Upper lobe of left lung (tissue), 4 donors: ENCODE data around the gene SLC25A11.

Experiments
- CTCF ChIP-seq, 6 experiments: fragments of 450-650 bp in 4 of 6; fragments of 200-600 bp in 2 of 6; sonication (generic) in 2 of 6; IDR thresholded peaks; one replicate each; pipeline ENCODE4 v1.5.1; 2016 to 2019; ENCODE audit warnings: antibody characterized with exemption in 6 of 6
- POLR2A ChIP-seq, 4 donors: fragments of 450-650 bp; IDR thresholded peaks; one replicate each; pipeline ENCODE4 v1.5.1; 2016 to 2017; ENCODE audit warnings: antibody characterized with exemption in 4 of 4, mild to moderate bottlenecking in 2 of 4
- POLR2AphosphoS5 ChIP-seq, 2 donors: sonication (generic); formaldehyde crosslinking; IDR thresholded peaks; one replicate each; pipeline ENCODE4 v1.5.1; 2017; ENCODE audit warnings: antibody characterized with exemption in 2 of 2

GRCh38 chr17:4941319-4941610 is 1.4 kb upstream of the SLC25A11 start:
- TF ChIP-seq CTCF (IDR thresholded peaks at IDR 0.05) (no peak), POLR2A (IDR thresholded peaks at IDR 0.05) (no peak), POLR2AphosphoS5 (IDR thresholded peaks at IDR 0.05) (no peak)
